Upper lobe of left lung (tissue), 6 donors: ENCODE measurements around the gene CAGE1. TPM values are rescaled to one million over a fixed set of nuclear protein-coding genes. Genes with fewer than 3 reads are reported as not detected.

ENCODE experiments used
- ATAC-seq, 2 donors: fragments of 200-7000 bp; cut with Tn5 transposase; one replicate each; pipeline ENCODE4 v1.9.1; 2022; ENCODE audit warnings: mild to moderate bottlenecking in 2 of 2, moderate library complexity in 2 of 2; ENCODE audit not compliant: low FRiP score in 2 of 2
- DNase-seq, 2 donors: peaks; one replicate each; pipeline ENCODE4 v3.0.0-alpha.2; 2019 to 2020
- H3K27ac ChIP-seq, 4 donors: fragments of 200-600 bp; sonication (generic); one replicate each; pipeline ENCODE4 v1.5.1; 2016 to 2019
- H3K27me3 ChIP-seq, 4 donors: fragments of 200-600 bp; sonication (generic); one replicate each; pipeline ENCODE4 v1.5.1; 2017 to 2019
- H3K36me3 ChIP-seq, 4 donors: fragments of 200-600 bp; sonication (generic); one replicate each; pipeline ENCODE4 v1.5.1; 2016 to 2019
- H3K4me1 ChIP-seq, 4 donors: fragments of 200-600 bp; sonication (generic); one replicate each; pipeline ENCODE4 v1.5.1; 2018 to 2019
- H3K4me3 ChIP-seq, 4 donors: fragments of 200-600 bp; sonication (generic); one replicate each; pipeline ENCODE4 v1.5.1; 2017 to 2019; ENCODE audit warnings: mild to moderate bottlenecking in 2 of 4, moderate library complexity in 1 of 4
- H3K9me3 ChIP-seq, 4 donors: fragments of 200-600 bp; sonication (generic); one replicate each; pipeline ENCODE4 v1.5.1; 2018 to 2019
- EP300 ChIP-seq, 4 donors: sonication (generic); formaldehyde crosslinking; IDR thresholded peaks; one replicate each; pipeline ENCODE4 v1.5.1; 2017; ENCODE audit warnings: antibody characterized with exemption in 4 of 4, control low read depth in 2 of 4
- POLR2A ChIP-seq, 4 donors: fragments of 450-650 bp; IDR thresholded peaks; one replicate each; pipeline ENCODE4 v1.5.1; 2016 to 2017; ENCODE audit warnings: antibody characterized with exemption in 4 of 4, mild to moderate bottlenecking in 2 of 4
- POLR2AphosphoS5 ChIP-seq, 2 donors: sonication (generic); formaldehyde crosslinking; IDR thresholded peaks; one replicate each; pipeline ENCODE4 v1.5.1; 2017; ENCODE audit warnings: antibody characterized with exemption in 2 of 2
- WGBS, 2 donors: methylation state at CpG; one replicate each; pipeline ENCODE4 v1.1.5; 2017 to 2018; 5-methylcytosine and 5-hydroxymethylcytosine counted together
- total RNA-seq, 6 donors: library from RNA; depleted of rRNA in 4 of 6; stranded (reverse); fragments of >200 nt in 4 of 6; gene quantifications; one replicate each; pipeline versions ENCODE4 v1.1.0 to v1.2.1, GENCODE V29; 2016 to 2021
- TF ChIP-seq, protein P1 (sequence below), 6 experiments: fragments of 450-650 bp in 4 of 6; fragments of 200-600 bp in 2 of 6; sonication (generic) in 2 of 6; IDR thresholded peaks; one replicate each; pipeline ENCODE4 v1.5.1; 2016 to 2019; ENCODE audit warnings: antibody characterized with exemption in 6 of 6
- donor health status: DM: no; HTN: no; CAD: no; lungs with moderate emphysema.
- donor health status: DM: no; HTN: yes; CAD: no; lungs with severe emphysema.

CAGE1 gene
- total RNA-seq, 6 donors from 2014 or later: not detected

- TF ChIP-seq, protein P1, sequence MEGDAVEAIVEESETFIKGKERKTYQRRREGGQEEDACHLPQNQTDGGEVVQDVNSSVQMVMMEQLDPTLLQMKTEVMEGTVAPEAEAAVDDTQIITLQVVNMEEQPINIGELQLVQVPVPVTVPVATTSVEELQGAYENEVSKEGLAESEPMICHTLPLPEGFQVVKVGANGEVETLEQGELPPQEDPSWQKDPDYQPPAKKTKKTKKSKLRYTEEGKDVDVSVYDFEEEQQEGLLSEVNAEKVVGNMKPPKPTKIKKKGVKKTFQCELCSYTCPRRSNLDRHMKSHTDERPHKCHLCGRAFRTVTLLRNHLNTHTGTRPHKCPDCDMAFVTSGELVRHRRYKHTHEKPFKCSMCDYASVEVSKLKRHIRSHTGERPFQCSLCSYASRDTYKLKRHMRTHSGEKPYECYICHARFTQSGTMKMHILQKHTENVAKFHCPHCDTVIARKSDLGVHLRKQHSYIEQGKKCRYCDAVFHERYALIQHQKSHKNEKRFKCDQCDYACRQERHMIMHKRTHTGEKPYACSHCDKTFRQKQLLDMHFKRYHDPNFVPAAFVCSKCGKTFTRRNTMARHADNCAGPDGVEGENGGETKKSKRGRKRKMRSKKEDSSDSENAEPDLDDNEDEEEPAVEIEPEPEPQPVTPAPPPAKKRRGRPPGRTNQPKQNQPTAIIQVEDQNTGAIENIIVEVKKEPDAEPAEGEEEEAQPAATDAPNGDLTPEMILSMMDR (IDR thresholded peaks at IDR 0.05): no peak
- TF ChIP-seq POLR2AphosphoS5 (IDR thresholded peaks at IDR 0.05): no peak
- no peak for TF ChIP-seq POLR2A (IDR thresholded peaks at IDR 0.05)
- TF ChIP-seq EP300 (IDR thresholded peaks at IDR 0.05): no peak
- DNase-seq (no peak), ATAC-seq (no peak)
- Histone ChIP-seq H3K36me3 (peaks cover 33 to 95% (median 54%) of the 10 kb centered on the region in 4 donors), H3K9me3 (no peaks in the 10 kb centered on the region), H3K27ac (no peak overlapping the region), H3K27me3 (no peaks in the 10 kb centered on the region), H3K4me3 (no peak overlapping the region), H3K4me1 (no peaks in the 10 kb centered on the region)
- WGBS, 2 donors: 93% methylated on average over 3 of the region's 3 CpGs
Observed at GRCh38 chr6:7295916-7296315, 93.6 kb downstream of the CAGE1 start.

- Histone ChIP-seq H3K27ac (peak overlapping the region in 1 of 4 donors; percentile 46), H3K4me1 (no peaks in the 10 kb centered on the region), H3K36me3 (peaks cover 35 to 95% (median 48%) of the 10 kb centered on the region in 4 donors), H3K9me3 (no peaks in the 10 kb centered on the region), H3K4me3 (no peak overlapping the region), H3K27me3 (no peaks in the 10 kb centered on the region)
- DNase-seq: no peak
- 70 to 82% methylated on average over 6 of the region's 6 CpGs for WGBS, 2 donors
- TF ChIP-seq, protein P1 (IDR thresholded peaks at IDR 0.05): no peak
- TF ChIP-seq POLR2AphosphoS5 (IDR thresholded peaks at IDR 0.05) (no peak), POLR2A (IDR thresholded peaks at IDR 0.05) (no peak)
- ATAC-seq: peak in 1 of 2 donors; percentile 72
Observed at GRCh38 chr6:7292596-7293255, 96.8 kb downstream of the CAGE1 start.

DNA sequence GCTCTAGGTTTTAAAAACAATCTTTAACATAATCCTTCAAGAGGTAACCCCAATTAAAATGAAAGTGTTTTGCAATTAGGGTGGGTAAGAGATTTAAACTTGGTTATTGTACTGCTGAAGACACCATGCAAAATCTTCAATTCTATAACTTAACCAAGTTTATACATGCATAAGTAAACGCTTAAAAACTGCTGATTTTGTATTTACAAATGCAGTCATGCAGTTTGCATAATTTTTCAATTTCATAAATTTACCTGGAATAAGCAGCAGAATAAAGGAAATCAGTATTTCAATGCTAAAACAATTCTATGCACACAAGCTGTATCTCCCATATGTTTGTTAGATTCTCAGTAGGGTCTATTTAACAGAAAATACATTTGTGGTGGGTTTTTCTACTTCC lies 99.5 kb downstream of the CAGE1 start:
- Histone ChIP-seq H3K36me3 (peaks cover 29 to 94% (median 41%) of the 10 kb centered on the region in 4 donors), H3K9me3 (no peaks in the 10 kb centered on the region), H3K4me3 (no peak overlapping the region), H3K27ac (no peak overlapping the region), H3K4me1 (no peaks in the 10 kb centered on the region), H3K27me3 (no peaks in the 10 kb centered on the region)
- WGBS, 2 donors: 90 to 93% methylated on average over 1 of the region's 1 CpG
- ATAC-seq (no peak), DNase-seq (no peak)
- no peak for TF ChIP-seq POLR2AphosphoS5 (IDR thresholded peaks at IDR 0.05)
- TF ChIP-seq EP300 (IDR thresholded peaks at IDR 0.05): no peak
- no peak for TF ChIP-seq POLR2A (IDR thresholded peaks at IDR 0.05)
- TF ChIP-seq, protein P1 (IDR thresholded peaks at IDR 0.05): no peak

DNA sequence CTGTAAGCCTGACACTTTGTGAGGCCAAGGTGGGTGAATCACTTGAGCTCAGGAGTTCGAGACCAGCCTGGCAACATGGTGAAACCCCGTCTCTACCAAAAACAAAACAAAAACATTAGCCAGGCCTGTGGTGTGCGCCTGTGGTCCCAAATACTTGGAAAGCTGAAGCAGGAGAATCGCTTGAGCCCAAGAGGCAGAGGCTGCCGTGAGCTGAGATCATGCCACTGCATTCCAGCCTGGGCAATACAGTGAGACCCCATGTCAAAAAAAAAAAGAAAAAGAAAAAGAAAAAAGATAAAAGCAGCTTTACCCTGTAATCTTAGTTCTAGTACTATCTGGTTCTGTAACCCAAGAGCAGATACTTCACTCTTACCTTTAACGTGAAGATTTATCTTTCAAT lies 104.1 kb downstream of the CAGE1 start:
- Histone ChIP-seq H3K36me3 (peaks cover 12 to 60% (median 19%) of the 10 kb centered on the region in 4 donors), H3K4me3 (no peak overlapping the region), H3K27me3 (no peaks in the 10 kb centered on the region), H3K27ac (no peak overlapping the region), H3K9me3 (no peaks in the 10 kb centered on the region), H3K4me1 (no peaks in the 10 kb centered on the region)
- DNase-seq: no peak
- WGBS, 2 donors: 95 to 98% methylated on average over 6 of the region's 6 CpGs
- ATAC-seq: no peak
- no peak for TF ChIP-seq POLR2AphosphoS5 (IDR thresholded peaks at IDR 0.05)
- no peak for TF ChIP-seq POLR2A (IDR thresholded peaks at IDR 0.05)
- no peak for TF ChIP-seq EP300 (IDR thresholded peaks at IDR 0.05)
- TF ChIP-seq, protein P1 (IDR thresholded peaks at IDR 0.05): no peak

DNA sequence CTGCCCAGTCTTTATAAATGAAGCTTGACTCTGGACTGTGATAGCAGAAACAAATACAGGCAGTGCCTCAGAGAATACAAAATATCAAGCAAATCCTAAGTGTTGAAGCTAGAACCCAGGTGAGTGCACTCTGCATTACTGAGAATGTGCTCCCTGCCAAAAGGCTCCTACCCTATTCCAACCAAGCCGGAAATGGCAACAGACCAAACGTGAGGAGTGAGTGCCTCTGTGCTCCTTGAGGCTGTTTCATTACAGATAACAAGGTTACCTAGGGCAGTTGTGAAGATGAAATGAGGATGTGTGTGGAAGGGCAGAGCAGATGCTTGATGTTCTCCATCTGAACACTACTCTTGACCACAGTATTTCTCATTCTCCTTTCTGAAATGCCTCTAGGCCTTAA lies 105.9 kb downstream of the CAGE1 start:
- Histone ChIP-seq H3K27me3 (no peaks in the 10 kb centered on the region), H3K36me3 (peaks cover 2 to 42% (median 9%) of the 10 kb centered on the region in 4 donors), H3K27ac (no peak overlapping the region), H3K9me3 (no peaks in the 10 kb centered on the region), H3K4me1 (no peaks in the 10 kb centered on the region), H3K4me3 (no peak overlapping the region)
- ATAC-seq (no peak), DNase-seq (no peak)
- TF ChIP-seq POLR2AphosphoS5 (IDR thresholded peaks at IDR 0.05) (no peak), EP300 (IDR thresholded peaks at IDR 0.05) (no peak), POLR2A (IDR thresholded peaks at IDR 0.05) (no peak)
- TF ChIP-seq, protein P1 (IDR thresholded peaks at IDR 0.05): no peak
- WGBS, 2 donors: 36 to 67% methylated on average over 2 of the region's 2 CpGs
